GM12801 (cell line): ENCODE measurements around the gene LHFPL2.

ENCODE experiments used
- CTCF ChIP-seq: IDR thresholded peaks from one replicate; pipeline ENCODE4 v1.5.1; 2011; ENCODE audit warnings: control low read depth; ENCODE audit not compliant: insufficient read length; ENCODE audit errors: extremely low read depth

The LHFPL2 gene

GRCh38 chr5:78482948-78483347 lies 165.6 kb downstream of the LHFPL2 start:
- TF ChIP-seq CTCF: no peak

- no peak for TF ChIP-seq CTCF
Measured at GRCh38 chr5:78476795-78477194, 171.8 kb downstream of the LHFPL2 start.

- TF ChIP-seq CTCF: no peak
Measured at GRCh38 chr5:78475370-78475769, 173.2 kb downstream of the LHFPL2 start.

- TF ChIP-seq CTCF: no peak
Measured at GRCh38 chr5:78473751-78474150, 174.8 kb downstream of the LHFPL2 start.

- no peak for TF ChIP-seq CTCF
Measured at GRCh38 chr5:78472469-78473106, 176.0 kb downstream of the LHFPL2 start.

- no peak for TF ChIP-seq CTCF
Measured at GRCh38 chr5:78471896-78472295, 176.7 kb downstream of the LHFPL2 start.

- TF ChIP-seq CTCF: no peak
Measured at GRCh38 chr5:78467752-78468357, 180.7 kb downstream of the LHFPL2 start.
